Breast epithelium (tissue), 4 donors: ENCODE data around the gene TESPA1. TPM values are rescaled to one million over a fixed set of nuclear protein-coding genes. Genes with fewer than 3 reads are reported as not detected.

Experiments used
- DNase-seq, 2 donors: peaks; one replicate each; pipeline ENCODE4 v3.0.0-alpha.2; 2019; ENCODE audit warnings: low spot score in 2 of 2
- H3K27ac ChIP-seq, 2 donors: fragments of 200-600 bp; sonication (generic) in 1 of 2; one replicate each; pipeline ENCODE4 v1.5.1; 2016 to 2019; ENCODE audit warnings: mild to moderate bottlenecking in 1 of 2
- H3K27me3 ChIP-seq, 2 donors: fragments of 200-600 bp; sonication (generic) in 1 of 2; one replicate each; pipeline versions ENCODE4 v1.5.1 to v1.6.0; 2017 to 2019; ENCODE audit warnings: control low read depth in 1 of 2, mild to moderate bottlenecking in 1 of 2
- H3K36me3 ChIP-seq: fragments of 200-600 bp; one replicate; pipeline ENCODE4 v1.5.1; 2019
- H3K4me1 ChIP-seq, 2 donors: fragments of 200-600 bp; sonication (generic); one replicate each; pipeline ENCODE4 v1.5.1; 2016 to 2019; ENCODE audit warnings: control low read depth in 1 of 2
- H3K4me3 ChIP-seq, 3 donors: fragments of 200-600 bp; sonication (generic); 1 replicate in 2 of 3; 2 replicates in 1 of 3; pipeline ENCODE4 v1.5.1; 2016 to 2019; ENCODE audit warnings: mild to moderate bottlenecking in 3 of 3, moderate library complexity in 2 of 3
- H3K9me3 ChIP-seq, 2 donors: fragments of 200-600 bp; sonication (generic) in 1 of 2; one replicate each; pipeline ENCODE4 v1.5.1; 2016 to 2019; ENCODE audit warnings: control low read depth in 1 of 2
- CTCF ChIP-seq, 3 donors: fragments of 450-650 bp; IDR thresholded peaks; one replicate each; pipeline ENCODE4 v1.5.1; 2016 to 2017; ENCODE audit warnings: antibody characterized with exemption in 3 of 3, mild to moderate bottlenecking in 3 of 3, moderate library complexity in 3 of 3
- POLR2A ChIP-seq: fragments of 450-650 bp; IDR thresholded peaks from one replicate; pipeline ENCODE4 v1.6.1; 2016; ENCODE audit warnings: antibody characterized with exemption, mild to moderate bottlenecking, moderate library complexity
- POLR2AphosphoS5 ChIP-seq, 3 donors: sonication (generic); formaldehyde crosslinking; IDR thresholded peaks; one replicate each; pipeline ENCODE4 v1.6.1; 2017; ENCODE audit warnings: antibody characterized with exemption in 3 of 3
- intact Hi-C: fragments of 100-400 bp; cut with DNase I; formaldehyde crosslinking; loops from one replicate; pipeline ENCODE4 v1.15.1; 2023; ENCODE audit warnings: low total_unique reads
- total RNA-seq, 3 donors: library from RNA; depleted of rRNA; stranded (reverse); fragments of >200 nt; gene quantifications; one replicate each; pipeline ENCODE4 v1.1.0, GENCODE V29; 2016

Gene TESPA1
- total RNA-seq, 3 donors from 2014 or later = 1.3 to 6.2 (median 2.2) TPM

GRCh38 chr12:55019784-55020183, 35.2 kb upstream of the TESPA1 start, which contains the start of gene NEUROD4:
TSS of gene NEUROD4 (plus strand) at chr12:55019974. CDS start at chr12:55026440, 6,466 bp downstream.
- DNase-seq = no peak
- Histone ChIP-seq H3K27me3 (peaks cover 0 to 43% of the 10 kb centered on the region in 2 donors), H3K9me3 (no peaks in the 10 kb centered on the region), H3K4me3 (no peak within 1 kb of the TSS), H3K36me3 (no peaks in the 10 kb centered on the region), H3K4me1 (no peaks in the 10 kb centered on the region), H3K27ac (no peak within 1 kb of the TSS)
- intact Hi-C loops = no loop called here
- TF ChIP-seq POLR2A (no peak), POLR2AphosphoS5 (IDR thresholded peaks at IDR 0.05) (no peak), CTCF (IDR thresholded peaks at IDR 0.05) (no peak)

GRCh38 chr12:55017416-55017925, 32.9 kb upstream of the TESPA1 start:
- Histone ChIP-seq H3K27me3 (peaks cover 0 to 34% of the 10 kb centered on the region in 2 donors), H3K36me3 (no peaks in the 10 kb centered on the region), H3K9me3 (peaks cover 0 to 6% of the 10 kb centered on the region in 2 donors), H3K4me3 (no peak overlapping the region), H3K27ac (no peak overlapping the region), H3K4me1 (no peaks in the 10 kb centered on the region)
- no peak for DNase-seq
- intact Hi-C loops = no loop called here
- TF ChIP-seq POLR2A (no peak), CTCF (IDR thresholded peaks at IDR 0.05) (no peak), POLR2AphosphoS5 (IDR thresholded peaks at IDR 0.05) (no peak)

- no peaks in the 10 kb centered on the region for H3K4me1 ChIP-seq
- no peaks in the 10 kb centered on the region for H3K36me3 ChIP-seq
- TF ChIP-seq POLR2AphosphoS5 (IDR thresholded peaks at IDR 0.05) = no peak
- no peak for TF ChIP-seq POLR2A
- no peak for TF ChIP-seq CTCF (IDR thresholded peaks at IDR 0.05)
- H3K27me3 ChIP-seq = no peaks in the 10 kb centered on the region
- intact Hi-C loops = no loop called here
- no peak overlapping the region for H3K4me3 ChIP-seq
- no peak overlapping the region for H3K27ac ChIP-seq
- H3K9me3 ChIP-seq = peaks cover 6% of the 10 kb centered on the region in 2 donors
- no peak for DNase-seq
These were observed 24.5 kb upstream of the TESPA1 start for GRCh38 chr12:55008944-55009585.

GRCh38 chr12:55002355-55002754, 17.8 kb upstream of the TESPA1 start:
- Histone ChIP-seq H3K4me3 (no peak overlapping the region), H3K27ac (no peak overlapping the region), H3K36me3 (no peaks in the 10 kb centered on the region), H3K4me1 (no peaks in the 10 kb centered on the region), H3K9me3 (peaks cover 0 to 6% of the 10 kb centered on the region in 2 donors), H3K27me3 (no peaks in the 10 kb centered on the region)
- no peak for DNase-seq
- intact Hi-C loops = no loop called here
- no peak for TF ChIP-seq POLR2AphosphoS5 (IDR thresholded peaks at IDR 0.05)
- no peak for TF ChIP-seq POLR2A
- TF ChIP-seq CTCF (IDR thresholded peaks at IDR 0.05) = no peak

- no peaks in the 10 kb centered on the region for H3K4me1 ChIP-seq
- no peak for DNase-seq
- H3K27me3 ChIP-seq = no peaks in the 10 kb centered on the region
- TF ChIP-seq CTCF (IDR thresholded peaks at IDR 0.05) (no peak), POLR2AphosphoS5 (IDR thresholded peaks at IDR 0.05) (no peak), POLR2A (no peak)
- peaks cover 0 to 4% of the 10 kb centered on the region in 2 donors for H3K9me3 ChIP-seq
- no peak overlapping the region for H3K27ac ChIP-seq
- no peak overlapping the region for H3K4me3 ChIP-seq
- intact Hi-C loops = no loop called here
- no peaks in the 10 kb centered on the region for H3K36me3 ChIP-seq
These were observed 16.8 kb upstream of the TESPA1 start for GRCh38 chr12:55001198-55001868.
